Keratinocyte (primary cell): ENCODE data around the gene SFMBT2.

Source experiments
- EZH2 ChIP-seq: IDR thresholded peaks from one replicate; pipeline ENCODE4 v1.6.1; 2012; ENCODE audit warnings: inconsistent platforms, mild to moderate bottlenecking, low read length, moderate library complexity
- TF ChIP-seq, protein P1 (sequence below), 3 experiments: IDR thresholded peaks in 1 of 3; conservative IDR thresholded peaks in 1 of 3; optimal IDR thresholded peaks in 1 of 3; 2 replicates in 2 of 3; 3 replicates in 1 of 3; pipeline versions ENCODE3 to v1.5.1; 2011; ENCODE audit warnings: low read length in 3 of 3, mild to moderate bottlenecking in 3 of 3, moderate library complexity in 2 of 3, control low read depth in 1 of 3, inconsistent platforms in 1 of 3; ENCODE audit not compliant: insufficient read depth in 2 of 3; ENCODE audit errors: extremely low read depth in 1 of 3

DNA sequence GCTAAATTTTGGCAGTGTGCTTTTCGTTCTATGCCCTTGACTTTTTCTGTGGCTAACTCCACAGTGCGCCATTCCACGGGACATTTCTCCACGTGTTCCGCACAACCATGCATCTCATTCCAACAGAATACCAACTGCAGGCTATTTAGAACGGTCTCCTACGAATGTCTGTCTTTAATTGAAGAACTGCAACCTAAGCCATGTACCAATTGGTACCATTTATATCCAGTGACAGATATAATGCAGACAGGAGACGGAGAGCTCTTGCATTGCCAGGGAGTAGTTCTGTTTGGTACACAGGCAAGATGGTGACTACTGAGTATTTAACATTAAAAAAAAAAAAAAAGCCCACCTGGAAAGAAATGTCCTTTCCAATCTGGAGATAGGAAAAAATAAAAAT, 9.1 kb downstream of the SFMBT2 start:
- TF ChIP-seq, protein P1, sequence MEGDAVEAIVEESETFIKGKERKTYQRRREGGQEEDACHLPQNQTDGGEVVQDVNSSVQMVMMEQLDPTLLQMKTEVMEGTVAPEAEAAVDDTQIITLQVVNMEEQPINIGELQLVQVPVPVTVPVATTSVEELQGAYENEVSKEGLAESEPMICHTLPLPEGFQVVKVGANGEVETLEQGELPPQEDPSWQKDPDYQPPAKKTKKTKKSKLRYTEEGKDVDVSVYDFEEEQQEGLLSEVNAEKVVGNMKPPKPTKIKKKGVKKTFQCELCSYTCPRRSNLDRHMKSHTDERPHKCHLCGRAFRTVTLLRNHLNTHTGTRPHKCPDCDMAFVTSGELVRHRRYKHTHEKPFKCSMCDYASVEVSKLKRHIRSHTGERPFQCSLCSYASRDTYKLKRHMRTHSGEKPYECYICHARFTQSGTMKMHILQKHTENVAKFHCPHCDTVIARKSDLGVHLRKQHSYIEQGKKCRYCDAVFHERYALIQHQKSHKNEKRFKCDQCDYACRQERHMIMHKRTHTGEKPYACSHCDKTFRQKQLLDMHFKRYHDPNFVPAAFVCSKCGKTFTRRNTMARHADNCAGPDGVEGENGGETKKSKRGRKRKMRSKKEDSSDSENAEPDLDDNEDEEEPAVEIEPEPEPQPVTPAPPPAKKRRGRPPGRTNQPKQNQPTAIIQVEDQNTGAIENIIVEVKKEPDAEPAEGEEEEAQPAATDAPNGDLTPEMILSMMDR (optimal IDR thresholded peaks at IDR 0.05 in 1 of 3, IDR thresholded peaks at IDR 0.05 in 1 of 3, conservative IDR thresholded peaks at IDR 0.05 in 1 of 3; ENCODE audit: extremely low read depth in 1 of 3, insufficient read depth in 2 of 3, low read length in 3 of 3): no peak
- no peak for TF ChIP-seq EZH2
